HG03039 (cell line): ENCODE measurements around the gene PRR9.
"Not testable (repeated sequence)": the region's sequence is repeated elsewhere in the genome, so short reads cannot be mapped to it uniquely, and the experiment has no call there.

Experiments
- ATAC-seq: cut with Tn5 transposase; IDR thresholded peaks from one replicate; pipeline ENCODE4 v1.9.1; 2021; ENCODE audit warnings: mild to moderate bottlenecking, moderate library complexity; ENCODE audit not compliant: unreplicated experiment

PRR9 gene

DNA sequence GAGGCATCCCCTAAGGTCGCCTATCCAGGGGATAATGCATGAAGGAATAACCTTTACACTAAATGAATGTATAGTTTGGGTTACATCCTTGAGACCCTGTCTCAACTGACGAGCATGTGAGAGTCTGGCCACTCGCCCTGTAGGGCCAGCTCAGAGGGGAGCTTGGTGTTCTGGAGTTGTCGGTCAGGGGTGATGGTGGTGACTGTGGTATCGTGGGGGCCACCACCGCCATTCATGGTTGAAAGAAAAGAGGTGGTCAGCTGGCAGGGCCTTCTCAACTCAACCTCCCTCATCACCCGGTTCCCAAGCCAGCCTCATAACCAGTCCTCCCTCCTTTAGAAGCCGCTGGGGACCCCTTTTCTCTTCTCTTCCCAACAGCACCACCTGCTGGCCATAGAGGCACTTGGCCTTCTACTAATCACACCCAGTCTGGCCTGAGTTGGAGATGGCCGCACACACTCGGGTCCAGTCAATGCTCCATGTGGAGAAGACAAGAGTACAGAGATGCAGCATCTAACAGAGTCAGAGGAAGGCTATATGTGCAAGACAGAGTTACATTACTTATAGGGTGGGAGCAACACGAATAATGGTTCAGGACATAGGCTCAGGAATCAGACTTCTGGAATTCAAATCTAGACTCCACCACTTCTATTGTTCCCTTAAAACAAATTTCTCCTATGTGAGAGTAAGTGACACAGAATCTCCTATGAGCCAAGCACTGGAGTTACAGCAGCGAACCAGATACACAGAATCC is 11.9 kb downstream of the PRR9 start:
- not testable (repeated sequence) for ATAC-seq

DNA sequence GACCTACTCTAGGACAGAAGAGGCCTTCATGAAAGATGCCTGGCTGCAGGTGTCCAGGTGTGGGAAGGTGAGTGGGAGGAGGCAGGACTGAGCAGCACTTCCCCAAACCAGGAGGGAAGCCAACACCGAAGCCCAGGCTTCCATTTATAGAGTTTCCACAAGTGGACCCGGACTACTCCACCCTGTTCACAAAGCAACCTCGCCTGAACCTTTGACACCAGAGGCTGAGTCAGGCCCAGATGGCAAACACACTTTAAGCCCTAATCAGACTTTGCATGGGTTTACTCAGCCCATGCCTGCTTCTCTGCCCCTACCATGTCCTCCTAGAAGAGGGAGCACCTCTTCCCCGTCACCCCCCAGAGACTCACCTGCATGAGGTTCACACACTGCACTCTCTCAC is 14.0 kb downstream of the PRR9 start:
- ATAC-seq, result no peak

DNA sequence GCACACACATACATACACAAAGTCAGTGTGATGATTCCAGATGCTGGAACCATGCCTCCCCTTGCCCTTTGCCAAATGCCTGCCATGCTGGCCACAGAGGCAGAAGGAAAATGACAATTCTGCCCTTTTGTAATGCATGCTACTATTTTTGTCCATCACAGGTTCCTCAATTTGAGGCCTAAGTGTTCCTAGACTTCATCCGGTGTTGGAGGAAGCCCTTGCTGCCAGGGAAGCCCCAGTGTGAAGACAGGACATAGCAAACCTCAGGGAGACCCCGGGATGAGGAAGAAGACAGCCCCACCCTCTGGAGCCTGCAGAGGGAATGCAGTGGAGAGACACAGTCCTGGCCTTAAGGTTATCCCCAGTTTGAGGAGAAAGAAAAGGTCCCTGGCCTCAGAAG is 14.4 kb downstream of the PRR9 start:
- ATAC-seq, result no peak

GRCh38 chr1:153232553-153232952 is 15.2 kb downstream of the PRR9 start:
- no peak for ATAC-seq

- ATAC-seq, result no peak
Measured at GRCh38 chr1:153233448-153233847, 16.1 kb downstream of the PRR9 start.

DNA sequence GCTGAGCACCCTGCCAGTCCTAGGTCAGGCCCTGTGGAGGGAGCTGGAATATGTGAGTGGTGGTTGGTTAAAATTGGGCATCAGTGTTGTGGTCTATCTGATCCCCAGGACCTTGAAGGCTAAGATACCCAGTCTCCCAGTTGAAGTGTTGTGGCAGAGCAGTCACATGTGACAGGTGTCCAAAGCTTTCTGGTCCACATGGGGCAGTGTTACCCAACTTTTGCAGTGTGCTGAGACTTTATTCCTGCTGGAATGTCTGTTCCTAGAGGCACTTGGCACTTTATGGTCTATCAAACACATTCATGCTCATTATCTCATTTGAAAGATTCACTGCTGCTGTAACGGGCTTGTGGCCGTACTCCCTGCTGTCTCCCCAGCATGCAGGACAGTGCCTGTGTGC is 21.1 kb downstream of the PRR9 start:
- no peak for ATAC-seq

DNA sequence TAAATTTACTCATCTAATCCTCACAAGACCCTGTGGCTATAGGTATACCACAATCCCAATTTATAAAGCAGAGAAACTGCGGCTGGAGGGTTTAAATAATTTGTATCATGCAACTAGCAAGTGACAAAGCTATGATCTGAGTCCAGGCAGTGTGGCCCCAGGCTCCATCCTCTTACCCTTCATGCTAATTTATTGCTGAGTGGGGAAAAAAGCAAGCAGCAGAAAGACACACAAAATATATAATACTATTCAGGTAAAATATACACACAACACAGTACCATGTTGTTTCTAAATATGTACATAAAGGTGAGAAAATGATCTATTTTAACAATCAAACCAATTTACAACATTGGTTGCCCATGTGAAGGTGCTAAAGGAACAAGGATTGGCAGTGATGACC is 24.8 kb downstream of the PRR9 start:
- no peak for ATAC-seq

- ATAC-seq, result no peak
Measured at GRCh38 chr1:153245466-153245865, 28.1 kb downstream of the PRR9 start.

DNA sequence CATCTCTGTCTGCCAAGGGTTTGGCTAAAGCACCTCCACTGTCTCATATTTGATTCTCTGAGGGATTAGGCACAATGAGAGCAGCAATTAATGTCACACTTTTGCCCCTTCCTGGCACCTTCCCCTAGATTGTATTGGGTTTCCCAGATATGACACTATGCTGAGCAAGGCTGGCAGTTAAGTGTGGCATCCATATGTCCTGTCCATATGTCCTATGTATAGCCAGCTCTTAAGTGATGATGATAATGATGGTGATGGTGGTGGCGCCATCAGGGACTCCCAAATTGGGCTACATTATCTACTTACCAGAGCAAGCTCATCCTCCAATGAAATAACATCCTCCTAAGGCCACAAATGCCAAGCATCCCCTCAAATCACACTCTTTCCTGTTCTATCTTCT is 28.6 kb downstream of the PRR9 start:
- ATAC-seq, result no peak

DNA sequence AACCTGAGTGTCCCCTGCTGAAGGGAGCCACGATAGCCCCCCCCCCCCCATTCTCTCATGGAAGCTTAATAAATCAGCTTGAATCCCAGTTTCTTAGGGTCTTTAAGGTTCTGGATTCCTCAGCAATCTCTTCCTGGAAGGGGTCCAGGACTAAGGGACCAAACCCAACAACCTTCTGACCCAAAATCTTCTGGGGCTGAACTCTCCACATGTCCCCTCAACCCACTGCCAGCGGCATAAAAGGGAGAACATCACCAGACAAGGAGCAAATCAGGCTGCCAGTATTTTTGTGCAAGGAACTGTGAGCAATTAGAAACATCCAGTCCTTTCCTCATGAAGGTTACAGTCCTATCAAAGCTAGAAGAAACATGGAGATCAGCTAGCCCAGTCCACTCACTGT is 29.4 kb downstream of the PRR9 start:
- ATAC-seq, result no peak

- no peak for ATAC-seq
Measured at GRCh38 chr1:153248176-153248879, 30.9 kb downstream of the PRR9 start.

DNA sequence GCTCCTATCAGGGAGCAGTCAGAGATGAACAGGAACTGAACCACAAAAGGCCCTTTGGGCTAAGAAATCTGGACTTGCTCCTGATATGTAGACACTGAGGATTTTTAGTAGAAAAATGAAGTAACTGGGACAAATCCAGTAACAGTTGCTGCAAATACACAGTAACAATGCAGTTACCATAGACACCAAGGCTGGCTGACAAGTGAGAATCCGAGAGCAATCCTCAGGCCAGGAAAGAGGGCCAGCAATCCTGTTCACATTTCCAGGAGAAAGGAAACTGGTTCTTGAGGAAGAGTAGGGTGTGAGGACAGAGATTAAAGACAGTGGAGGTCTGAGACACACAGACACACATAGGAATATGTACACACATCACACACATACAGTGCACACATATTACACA is 32.8 kb downstream of the PRR9 start:
- no peak for ATAC-seq

DNA sequence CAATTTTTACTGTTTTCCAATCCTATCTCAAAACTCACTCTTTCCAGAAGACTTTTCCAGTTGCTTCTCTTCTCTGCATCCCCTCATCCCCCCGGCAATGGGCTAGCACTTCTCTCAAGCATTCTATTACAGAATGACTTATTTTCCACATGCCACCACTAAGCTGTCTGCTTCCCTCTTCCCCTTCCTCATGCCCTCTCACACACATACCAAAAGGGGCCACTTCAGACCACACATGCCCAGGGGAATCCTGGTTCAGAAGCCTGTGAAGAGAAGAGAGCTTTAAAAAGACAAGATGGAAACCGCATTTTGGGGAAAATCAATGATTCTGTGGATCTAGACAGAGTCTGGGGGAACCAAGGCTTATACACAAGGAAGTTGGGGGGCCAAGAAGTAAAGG is 33.7 kb downstream of the PRR9 start:
- no peak for ATAC-seq

GRCh38 chr1:153251562-153251961 is 34.2 kb downstream of the PRR9 start:
- no peak for ATAC-seq

DNA sequence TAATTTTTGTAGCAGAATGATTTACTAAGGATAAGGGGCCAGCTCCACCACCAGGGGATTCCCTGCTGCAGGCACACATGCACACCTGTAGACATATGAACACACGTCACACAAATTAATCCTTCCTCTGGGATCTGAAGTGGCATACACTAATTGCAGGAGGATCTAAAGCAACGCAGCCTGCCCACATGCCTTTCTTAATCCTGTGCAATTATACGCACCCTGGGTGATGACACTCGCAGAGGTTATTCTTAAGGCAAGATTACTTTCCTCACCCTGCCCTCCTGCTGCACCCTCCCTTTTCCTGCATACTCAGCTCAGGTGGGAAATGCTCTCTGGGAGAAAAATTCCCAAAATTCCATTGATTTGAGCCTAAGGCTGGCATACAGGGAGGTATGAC is 34.6 kb downstream of the PRR9 start:
- ATAC-seq, result no peak

- no peak for ATAC-seq
Measured at GRCh38 chr1:153253076-153253475, 35.7 kb downstream of the PRR9 start.

DNA sequence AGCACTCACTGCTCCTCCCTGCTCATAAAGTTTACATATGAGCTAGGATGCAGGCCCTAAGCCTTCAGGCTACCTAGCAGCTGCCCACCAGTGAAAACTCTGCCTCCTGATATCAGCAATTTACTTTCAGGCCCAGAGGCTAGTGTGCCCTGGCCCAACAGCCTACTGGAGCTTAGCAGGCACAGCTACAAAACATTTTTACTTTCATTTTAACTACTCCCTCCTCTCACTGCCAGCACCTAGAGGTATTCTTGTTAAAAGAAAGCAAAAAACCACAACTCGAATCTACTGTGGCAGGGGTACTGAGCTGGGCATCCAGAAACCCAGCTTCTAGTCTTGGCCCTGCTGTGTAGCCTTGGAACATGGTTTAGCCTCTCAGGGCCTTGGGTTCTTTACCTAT is 36.3 kb downstream of the PRR9 start:
- no peak for ATAC-seq

- ATAC-seq, result no peak
Measured at GRCh38 chr1:153259387-153259786, 42.0 kb downstream of the PRR9 start, which contains the start of gene LORICRIN. LORICRIN (plus strand) TSS chr1:153259687; CDS start chr1:153260950, 1,263 bp downstream.

- no peak for ATAC-seq
Measured at GRCh38 chr1:153260585-153261280, 43.3 kb downstream of the PRR9 start.

DNA sequence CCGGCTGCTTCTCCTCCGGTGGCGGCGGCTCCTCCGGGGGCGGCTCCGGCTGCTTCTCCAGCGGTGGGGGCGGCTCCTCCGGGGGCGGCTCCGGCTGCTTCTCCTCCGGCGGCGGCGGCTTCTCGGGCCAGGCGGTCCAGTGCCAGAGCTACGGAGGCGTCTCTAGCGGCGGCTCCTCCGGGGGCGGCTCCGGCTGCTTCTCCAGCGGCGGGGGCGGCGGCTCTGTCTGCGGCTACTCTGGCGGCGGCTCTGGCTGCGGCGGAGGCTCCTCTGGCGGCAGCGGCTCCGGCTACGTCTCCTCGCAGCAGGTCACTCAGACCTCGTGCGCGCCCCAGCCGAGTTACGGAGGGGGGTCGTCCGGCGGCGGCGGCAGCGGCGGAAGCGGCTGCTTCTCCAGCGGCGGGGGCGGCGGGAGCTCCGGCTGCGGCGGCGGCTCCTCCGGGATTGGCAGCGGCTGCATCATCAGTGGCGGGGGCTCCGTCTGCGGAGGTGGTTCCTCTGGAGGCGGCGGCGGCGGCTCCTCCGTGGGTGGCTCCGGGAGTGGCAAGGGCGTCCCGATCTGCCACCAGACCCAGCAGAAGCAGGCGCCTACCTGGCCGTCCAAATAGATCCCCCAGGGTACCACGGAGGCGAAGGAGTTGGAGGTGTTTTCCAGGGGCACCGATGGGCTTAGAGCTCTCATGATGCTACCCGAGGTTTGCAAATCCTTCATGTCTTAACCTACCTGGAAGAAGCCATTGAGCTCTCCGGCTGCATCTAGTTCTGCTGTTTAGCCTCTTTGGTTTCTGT is 44.1 kb downstream of the PRR9 start:
- no peak for ATAC-seq

DNA sequence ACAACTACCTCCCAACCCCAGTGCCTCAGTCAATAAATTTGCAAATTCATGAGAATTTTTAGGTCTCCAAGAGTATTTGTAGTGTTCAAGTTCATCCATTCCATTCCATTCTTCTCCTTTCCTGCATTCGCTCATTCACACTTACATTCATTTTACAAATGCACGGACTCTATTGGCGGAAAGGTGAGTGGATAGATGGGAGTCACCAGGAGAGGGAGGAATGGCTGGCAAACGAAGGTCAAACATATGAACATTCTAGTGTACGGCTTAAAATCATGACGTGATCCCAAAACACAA is 44.6 kb downstream of the PRR9 start:
- ATAC-seq, result no peak
